H9 (cell line): ENCODE results near the gene SPIN1. TPM values are rescaled to one million over a fixed set of nuclear protein-coding genes. Genes with fewer than 3 reads are reported as not detected.

Source experiments
- DNase-seq: peaks from one replicate; pipeline ENCODE4 v3.0.0-alpha.2; 2017
- H2AFZ ChIP-seq: one replicate; pipeline ENCODE4 v1.6.1; 2013; ENCODE audit warnings: mild to moderate bottlenecking, low read length, control low read depth, moderate library complexity
- H2AK5ac ChIP-seq: 2 replicates; pipeline ENCODE4 v1.6.1; 2013; ENCODE audit warnings: low read length, control low read depth, mixed read lengths; ENCODE audit not compliant: insufficient read length
- H2BK120ac ChIP-seq: one replicate; pipeline ENCODE4 v1.6.1; 2013; ENCODE audit warnings: low read depth, mild to moderate bottlenecking, low read length, control low read depth, inconsistent platforms; ENCODE audit not compliant: poor library complexity, severe bottlenecking
- H2BK12ac ChIP-seq: 2 replicates; pipeline ENCODE4 v1.6.1; 2013; ENCODE audit warnings: low read length, control low read depth, mixed read lengths, low read depth; ENCODE audit not compliant: insufficient read length
- H2BK15ac ChIP-seq: 2 replicates; pipeline ENCODE4 v1.6.1; 2013; ENCODE audit warnings: low read depth, low read length, control low read depth
- H2BK20ac ChIP-seq: one replicate; pipeline ENCODE4 v1.6.1; 2013; ENCODE audit warnings: low read depth, mild to moderate bottlenecking, low read length, control low read depth, inconsistent platforms; ENCODE audit not compliant: poor library complexity, severe bottlenecking
- H2BK5ac ChIP-seq: 2 replicates; pipeline ENCODE4 v1.6.1; 2013; ENCODE audit warnings: low read length, control low read depth, mixed read lengths; ENCODE audit not compliant: insufficient read length
- H3K14ac ChIP-seq: 2 replicates; pipeline ENCODE4 v1.6.1; 2013; ENCODE audit warnings: low read length, control low read depth; ENCODE audit not compliant: insufficient read depth
- H3K18ac ChIP-seq: 2 replicates; pipeline ENCODE4 v1.6.1; 2013; ENCODE audit warnings: low read depth, mild to moderate bottlenecking, mixed read lengths, low read length, control low read depth; ENCODE audit not compliant: insufficient read length
- H3K23ac ChIP-seq: 2 replicates; pipeline ENCODE4 v1.6.1; 2013; ENCODE audit warnings: low read length, control low read depth, mixed read lengths, low read depth; ENCODE audit not compliant: insufficient read length
- H3K23me2 ChIP-seq: 2 replicates; pipeline ENCODE4 v1.6.1; 2013; ENCODE audit warnings: low read depth, mild to moderate bottlenecking, mixed read lengths, low read length, control low read depth; ENCODE audit not compliant: insufficient read length, poor library complexity, severe bottlenecking
- H3K27ac ChIP-seq: 2 replicates; pipeline ENCODE4 v1.5.1; 2013; ENCODE audit warnings: low read length, control low read depth, mixed read lengths, low read depth; ENCODE audit not compliant: insufficient read length
- H3K27me3 ChIP-seq: 2 replicates; pipeline ENCODE4 v1.6.1; 2013; ENCODE audit warnings: low read length, control low read depth, inconsistent platforms; ENCODE audit not compliant: insufficient read depth
- H3K4ac ChIP-seq: 2 replicates; pipeline ENCODE4 v1.6.1; 2013; ENCODE audit warnings: low read depth, mild to moderate bottlenecking, control low read depth, inconsistent platforms, low read length, moderate library complexity
- H3K4me1 ChIP-seq: 2 replicates; pipeline ENCODE4 v1.6.1; 2013; ENCODE audit warnings: low read length, control low read depth, inconsistent platforms; ENCODE audit not compliant: insufficient read depth
- H3K4me2 ChIP-seq: 2 replicates; pipeline ENCODE4 v1.6.1; 2013; ENCODE audit warnings: low read length, control low read depth, mixed read lengths; ENCODE audit not compliant: insufficient read length, insufficient read depth
- H3K56ac ChIP-seq: 2 replicates; pipeline ENCODE4 v1.6.1; 2013; ENCODE audit warnings: low read depth, mild to moderate bottlenecking, mixed read lengths, low read length, control low read depth; ENCODE audit not compliant: insufficient read length
- H3K79me1 ChIP-seq: 2 replicates; pipeline ENCODE4 v1.6.1; 2013; ENCODE audit warnings: low read depth, mild to moderate bottlenecking, moderate library complexity, low read length, control low read depth, inconsistent platforms; ENCODE audit not compliant: insufficient read depth, poor library complexity, severe bottlenecking
- H3K79me2 ChIP-seq: 2 replicates; pipeline ENCODE4 v1.6.1; 2013; ENCODE audit warnings: low read length, control low read depth, inconsistent platforms; ENCODE audit not compliant: insufficient read depth
- H3K9ac ChIP-seq: 2 replicates; pipeline ENCODE4 v1.6.1; 2013; ENCODE audit warnings: low read length, control low read depth, mixed read lengths; ENCODE audit not compliant: insufficient read length; ENCODE audit errors: extremely low read depth
- H3K9me3 ChIP-seq: one replicate; pipeline ENCODE4 v1.6.1; 2013; ENCODE audit warnings: low read depth, low read length, inconsistent platforms; ENCODE audit not compliant: control insufficient read depth
- H3T11ph ChIP-seq: one replicate; pipeline ENCODE4 v1.6.1; 2013; ENCODE audit warnings: mild to moderate bottlenecking, low read length, control low read depth, inconsistent platforms
- H4K20me1 ChIP-seq: one replicate; pipeline ENCODE4 v1.6.1; 2013; ENCODE audit not compliant: control insufficient read depth, insufficient read length, insufficient read depth
- H4K5ac ChIP-seq: 2 replicates; pipeline ENCODE4 v1.6.1; 2013; ENCODE audit warnings: low read depth, mild to moderate bottlenecking, mixed read lengths, low read length, control low read depth; ENCODE audit not compliant: insufficient read length
- H4K8ac ChIP-seq: replicated peaks from 2 replicates; pipeline ENCODE4 v1.6.1; 2013; ENCODE audit warnings: low read length, control low read depth, mixed read lengths, low read depth; ENCODE audit not compliant: insufficient read length
- H4K91ac ChIP-seq: 2 replicates; pipeline ENCODE4 v1.6.1; 2013; ENCODE audit warnings: low read depth, mild to moderate bottlenecking, moderate library complexity, mixed read lengths, low read length, control low read depth; ENCODE audit not compliant: insufficient read length
- H3K27ac Mint-ChIP-seq, 3 experiments: 2 replicates in 2 of 3; 3 replicates in 1 of 3; pipeline ENCODE4 v1.8.0; 2020 to 2021; ENCODE audit warnings: mixed read lengths in 3 of 3, mild to moderate bottlenecking in 1 of 3, moderate library complexity in 1 of 3
- H3K27me3 Mint-ChIP-seq: 2 replicates; pipeline ENCODE4 v1.8.0; 2021; ENCODE audit warnings: low read depth, mild to moderate bottlenecking, moderate library complexity, mixed read lengths
- H3K36me3 Mint-ChIP-seq, 3 experiments: 2 replicates in 2 of 3; 3 replicates in 1 of 3; pipeline ENCODE4 v1.8.0; 2020 to 2021; ENCODE audit warnings: low read depth in 3 of 3, mixed read lengths in 3 of 3; ENCODE audit not compliant: insufficient read depth in 1 of 3
- H3K4me1 Mint-ChIP-seq, 2 experiments: 2 replicates each; pipeline ENCODE4 v1.8.0; 2020; ENCODE audit warnings: mixed read lengths in 2 of 2
- H3K4me3 Mint-ChIP-seq, 2 experiments: 2 replicates in 1 of 2; 3 replicates in 1 of 2; pipeline ENCODE4 v1.8.0; 2020 to 2021; ENCODE audit warnings: mild to moderate bottlenecking in 2 of 2, mixed read lengths in 2 of 2, moderate library complexity in 1 of 2
- H3K9me3 Mint-ChIP-seq, 2 experiments: 2 replicates in 1 of 2; 3 replicates in 1 of 2; pipeline ENCODE4 v1.8.0; 2020; ENCODE audit warnings: mild to moderate bottlenecking in 2 of 2, mixed read lengths in 2 of 2, moderate library complexity in 1 of 2
- CTCF ChIP-seq: fragments of 200-600 bp; sonication (generic); conservative IDR thresholded peaks from 3 replicates; pipeline ENCODE4 v1.8.0; 2021; ENCODE audit warnings: antibody characterized with exemption, mild to moderate bottlenecking
- WGBS: extraction: QIAGEN DNeasy Blood & Tissue Kit; methylation state at CpG from one replicate; pipeline ENCODE4 v1.1.7; 2013; ENCODE audit warnings: missing lambda C conversion rate, low lambda C conversion rate, mixed read lengths; ENCODE audit not compliant: insufficient read length; ENCODE audit errors: extremely low coverage; 5-methylcytosine and 5-hydroxymethylcytosine counted together
- total RNA-seq: library from RNA; stranded (reverse); gene quantifications from 2 replicates; pipeline ENCODE4 v1.2.1, GENCODE V29; 2021

The SPIN1 gene
- total RNA-seq, 1 experiment from 2014 or later: 136 TPM

GRCh38 chr9:88521308-88521707, 133.1 kb downstream of the SPIN1 start:
- H2BK20ac ChIP-seq: no peak overlapping the region
- no peaks in the 10 kb centered on the region for H4K20me1 ChIP-seq
- TF ChIP-seq CTCF: no peak
- Mint-ChIP-seq H3K36me3 (no peaks in the 10 kb centered on the region; a peak in 1 of 7 replicates), H3K9me3 (peaks cover 0 to 2% of the 10 kb centered on the region in 2 experiments; a peak in 2 of 5 replicates), H3K4me1 (peaks cover 24 to 32% of the 10 kb centered on the region in 2 experiments), H3K27me3 (no peaks in the 10 kb centered on the region; the same call in 1 of the 2 replicates), H3K4me3 (no peak overlapping the region), H3K27ac (peak overlapping the region in 2 of 3 experiments; percentile 42 to 73; a peak in 3 of 7 replicates)
- H3K4me2 ChIP-seq: no peak overlapping the region
- no peak overlapping the region for H2BK12ac ChIP-seq
- DNase-seq: no peak
- H4K91ac ChIP-seq: no peak overlapping the region
- no peak overlapping the region for H3K4ac ChIP-seq
- no CpG with 5 or more reads among the region's 4 CpGs for WGBS
- H2BK120ac ChIP-seq: no peak overlapping the region
- H3K56ac ChIP-seq: no peak overlapping the region
- H3K79me1 ChIP-seq: no peaks in the 10 kb centered on the region
- H3K18ac ChIP-seq: no peak overlapping the region
- H3K23me2 ChIP-seq: no peaks in the 10 kb centered on the region
- H3K27ac ChIP-seq: no peak overlapping the region
- H3K9ac ChIP-seq: no peak overlapping the region
- no peak overlapping the region for H4K5ac ChIP-seq
- H4K8ac ChIP-seq: no peak overlapping the region
- H2AK5ac ChIP-seq: no peak overlapping the region
- no peak overlapping the region for H3T11ph ChIP-seq
- no peak overlapping the region; the same call in 1 of the 2 replicates for H3K14ac ChIP-seq
- H2AFZ ChIP-seq: no peak overlapping the region
- H3K79me2 ChIP-seq: no peaks in the 10 kb centered on the region
- no peaks in the 10 kb centered on the region for H3K27me3 ChIP-seq
- no peak overlapping the region for H2BK5ac ChIP-seq
- peaks cover 6% of the 10 kb centered on the region; the same call in 1 of the 2 replicates for H3K4me1 ChIP-seq
- no peaks in the 10 kb centered on the region for H3K9me3 ChIP-seq
- no peak overlapping the region for H3K23ac ChIP-seq
- H2BK15ac ChIP-seq: no peak overlapping the region
